Measurements from ENCODE around the gene OSBPL2.

Gene OSBPL2

DNA sequence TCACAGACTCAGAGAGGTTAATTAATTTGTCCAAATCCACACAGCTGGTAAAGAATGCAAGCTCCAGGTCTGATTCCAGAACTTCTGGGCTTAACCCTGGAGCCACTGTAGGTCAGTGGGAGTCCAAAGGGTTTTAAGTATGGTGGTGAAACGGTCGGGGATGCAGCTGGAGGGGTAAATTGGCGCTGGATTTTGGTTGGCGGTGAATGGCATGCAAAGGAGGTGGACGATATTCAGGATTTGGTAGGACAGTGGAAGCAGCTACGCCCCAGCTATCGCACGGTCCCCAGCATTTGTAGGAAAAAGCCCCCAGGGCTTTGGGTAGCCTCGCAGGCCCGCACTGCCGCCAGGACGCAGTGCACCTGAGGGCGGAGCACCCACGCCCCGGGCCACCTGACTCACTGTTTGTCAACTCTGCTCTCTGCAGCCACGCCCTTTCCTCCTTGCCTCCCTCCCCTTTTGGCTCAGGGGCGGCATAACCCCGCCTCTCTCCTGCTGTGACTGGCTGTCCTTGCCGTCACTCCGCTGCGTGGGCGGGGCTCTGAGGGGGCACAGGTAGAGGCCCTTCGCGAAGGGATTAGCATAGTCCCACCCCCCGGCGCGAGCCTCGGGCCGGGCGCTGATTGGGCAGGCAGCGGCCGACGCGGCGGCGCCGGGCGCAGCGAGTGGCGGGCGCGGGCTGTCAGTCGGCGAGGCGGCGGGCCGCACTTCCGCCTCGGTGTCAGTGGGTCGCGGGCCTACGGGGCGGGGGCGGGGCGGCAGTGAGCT is at the start of gene OSBPL2:
Gene OSBPL2 (plus strand): TSS at position 721 of the 768 bp plus-strand sequence. CDS start 17,664 bp downstream, outside the sequence.
- TF ChIP-seq, protein P1, sequence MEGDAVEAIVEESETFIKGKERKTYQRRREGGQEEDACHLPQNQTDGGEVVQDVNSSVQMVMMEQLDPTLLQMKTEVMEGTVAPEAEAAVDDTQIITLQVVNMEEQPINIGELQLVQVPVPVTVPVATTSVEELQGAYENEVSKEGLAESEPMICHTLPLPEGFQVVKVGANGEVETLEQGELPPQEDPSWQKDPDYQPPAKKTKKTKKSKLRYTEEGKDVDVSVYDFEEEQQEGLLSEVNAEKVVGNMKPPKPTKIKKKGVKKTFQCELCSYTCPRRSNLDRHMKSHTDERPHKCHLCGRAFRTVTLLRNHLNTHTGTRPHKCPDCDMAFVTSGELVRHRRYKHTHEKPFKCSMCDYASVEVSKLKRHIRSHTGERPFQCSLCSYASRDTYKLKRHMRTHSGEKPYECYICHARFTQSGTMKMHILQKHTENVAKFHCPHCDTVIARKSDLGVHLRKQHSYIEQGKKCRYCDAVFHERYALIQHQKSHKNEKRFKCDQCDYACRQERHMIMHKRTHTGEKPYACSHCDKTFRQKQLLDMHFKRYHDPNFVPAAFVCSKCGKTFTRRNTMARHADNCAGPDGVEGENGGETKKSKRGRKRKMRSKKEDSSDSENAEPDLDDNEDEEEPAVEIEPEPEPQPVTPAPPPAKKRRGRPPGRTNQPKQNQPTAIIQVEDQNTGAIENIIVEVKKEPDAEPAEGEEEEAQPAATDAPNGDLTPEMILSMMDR (IDR thresholded peaks at IDR 0.05; ENCODE audit: insufficient read depth, low read depth, low read length, missing control alignments) = no peak
- peak within 1 kb of the TSS; percentile 73 for H3K4me3 ChIP-seq (ENCODE audit: low read depth, low read length)
- peak; percentile 99 for DNase-seq (ENCODE audit: low read depth)

DNA sequence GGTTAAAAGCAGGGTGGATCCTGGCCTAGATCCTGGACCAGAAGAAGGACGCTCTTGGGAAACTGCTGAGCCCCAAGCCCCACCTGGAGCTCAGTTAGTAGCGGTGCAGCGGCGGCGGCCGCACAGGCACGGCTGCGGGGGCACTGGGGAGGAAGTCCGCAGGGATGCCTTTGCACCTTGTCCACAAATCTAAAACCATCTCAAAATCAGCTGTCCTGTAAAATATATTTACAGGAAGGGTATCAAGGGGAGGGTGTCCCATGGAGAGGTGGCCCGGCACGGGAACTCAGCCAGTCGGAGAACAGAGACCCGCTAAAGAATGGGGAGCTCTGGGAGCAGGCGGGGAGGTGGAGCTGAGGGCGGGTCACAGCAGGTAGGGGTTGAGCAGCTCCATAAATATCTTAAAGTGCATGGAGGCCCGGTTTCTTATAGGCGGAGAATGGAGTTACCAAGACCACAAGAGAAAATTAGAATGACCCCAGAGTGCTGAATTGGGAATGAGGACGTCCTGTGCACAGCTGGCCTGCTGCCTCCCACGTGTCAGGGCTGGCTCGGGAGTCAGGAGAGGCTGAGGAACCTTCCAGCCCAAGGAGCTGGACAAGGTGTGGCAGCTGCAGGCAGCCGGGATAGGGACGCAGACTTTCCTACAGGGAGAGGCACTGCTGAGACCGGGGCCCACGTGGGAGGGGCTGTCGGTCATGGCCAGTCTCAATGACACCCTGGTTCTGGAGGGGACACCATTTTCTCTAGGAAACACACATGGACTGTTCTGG is 47.5 kb upstream of the OSBPL2 start:
- no peak overlapping the region for H3K4me3 ChIP-seq (ENCODE audit: low read depth, low read length)
- TF ChIP-seq, protein P1 (IDR thresholded peaks at IDR 0.05; ENCODE audit: insufficient read depth, low read depth, low read length, missing control alignments) = no peak
- no peak for DNase-seq (ENCODE audit: low read depth)

DNA sequence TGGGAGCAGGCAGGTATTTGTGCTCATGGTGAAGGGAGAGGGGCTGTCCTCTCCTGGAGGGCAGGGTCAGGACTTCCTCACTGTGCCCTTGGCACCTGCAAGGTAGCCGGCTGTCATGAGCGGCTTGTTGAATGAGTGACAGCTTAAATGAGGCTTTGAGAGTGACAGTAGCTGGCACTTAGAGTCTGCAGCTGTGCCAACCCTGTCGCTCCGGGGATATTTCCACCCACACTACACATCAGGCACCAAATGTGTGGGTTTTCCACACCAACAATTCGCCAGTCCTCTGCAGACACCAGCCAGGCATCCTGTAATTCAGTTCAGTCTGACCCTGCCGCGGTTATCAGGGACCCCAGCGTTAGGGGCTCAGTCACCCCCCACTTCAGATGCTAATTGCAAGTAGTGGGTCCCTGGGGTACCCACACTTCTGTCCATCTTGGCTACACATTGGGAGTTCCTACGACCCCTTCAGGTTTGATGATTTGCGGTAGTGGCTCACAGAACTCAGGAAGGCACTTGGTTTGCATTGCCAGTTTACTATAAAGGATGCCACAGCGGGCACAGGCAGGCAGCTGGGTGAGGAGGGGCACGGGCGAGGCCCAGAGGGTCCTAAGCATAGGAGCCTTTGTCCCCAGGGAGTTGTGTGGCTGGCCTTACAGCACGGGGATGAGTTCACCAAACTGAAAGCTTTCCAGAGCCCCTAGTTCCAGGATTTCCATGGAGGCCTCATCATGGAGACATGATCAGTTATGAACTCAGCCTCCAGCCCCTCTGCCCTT is 46.4 kb upstream of the OSBPL2 start:
- TF ChIP-seq, protein P1 (IDR thresholded peaks at IDR 0.05; ENCODE audit: insufficient read depth, low read depth, low read length, missing control alignments) = no peak
- no peak overlapping the region for H3K4me3 ChIP-seq (ENCODE audit: low read depth, low read length)
- DNase-seq (ENCODE audit: low read depth) = no peak

DNA sequence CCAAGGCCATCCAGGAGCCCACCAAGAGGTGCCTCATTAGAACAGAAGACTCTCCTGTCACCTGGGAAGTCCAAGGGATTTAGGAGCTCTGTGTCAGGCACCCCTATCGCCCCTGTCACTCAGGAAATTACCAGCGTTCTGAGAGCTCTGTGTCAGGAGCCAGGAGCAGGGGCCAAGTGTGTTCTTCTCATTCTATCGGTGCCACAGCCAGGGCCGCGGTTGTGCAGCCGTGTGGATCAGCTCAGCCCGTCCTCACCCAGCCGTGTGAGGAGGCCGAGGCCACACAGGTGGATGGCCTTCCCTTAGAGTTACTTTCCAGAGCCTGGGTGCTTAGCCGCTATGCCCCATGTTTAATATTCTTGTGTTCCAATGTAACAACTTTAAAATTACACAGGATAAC is 45.7 kb upstream of the OSBPL2 start:
- DNase-seq (ENCODE audit: low read depth) = no peak
- no peak overlapping the region for H3K4me3 ChIP-seq (ENCODE audit: low read depth, low read length)
- TF ChIP-seq, protein P1 (IDR thresholded peaks at IDR 0.05; ENCODE audit: insufficient read depth, low read depth, low read length, missing control alignments) = no peak

DNA sequence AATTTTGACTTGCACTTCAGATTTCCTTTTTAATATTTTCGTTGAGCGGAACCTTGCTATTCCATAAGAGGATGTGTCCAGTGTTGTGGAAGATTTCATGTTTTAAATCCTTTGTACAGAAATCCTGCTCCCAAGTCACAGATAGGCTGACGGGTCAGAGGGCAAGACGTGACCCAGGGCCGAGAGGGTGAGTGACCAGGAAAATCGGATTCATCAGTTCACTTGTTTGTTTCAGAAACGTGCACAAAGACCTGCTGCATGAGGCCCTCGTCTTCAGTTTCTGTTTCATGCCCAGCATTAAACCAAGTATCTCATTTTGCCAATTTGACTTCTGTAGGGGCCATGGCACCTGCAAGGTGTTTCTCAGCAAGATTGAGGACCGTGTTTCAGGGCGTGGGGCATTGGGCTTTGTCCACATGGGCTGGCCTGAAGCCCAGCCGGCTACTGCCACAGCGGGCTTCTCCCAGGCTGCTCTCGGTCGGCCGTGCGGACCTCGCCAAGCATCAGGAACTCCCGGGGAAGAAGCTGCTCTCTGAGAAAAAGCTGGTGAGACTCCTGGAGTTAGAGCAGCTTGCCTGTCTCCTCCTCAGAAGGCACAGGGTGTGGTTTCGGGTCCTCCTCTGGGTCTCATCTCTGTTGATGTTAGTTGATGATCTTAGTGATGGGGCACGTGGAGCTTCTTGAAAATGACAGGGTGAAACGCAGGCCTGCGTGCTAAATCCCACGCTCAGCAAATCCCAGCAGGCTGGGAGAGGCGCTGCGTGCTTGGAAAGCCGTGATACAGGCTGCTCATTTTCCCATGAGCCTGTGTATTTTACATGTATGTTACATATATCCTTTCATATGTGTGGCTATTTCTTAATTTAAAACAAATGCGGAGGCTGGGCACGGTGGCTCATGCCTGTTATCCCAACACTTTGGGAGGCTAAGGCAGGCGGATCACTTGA is 45.0 kb upstream of the OSBPL2 start:
- TF ChIP-seq, protein P1 (IDR thresholded peaks at IDR 0.05; ENCODE audit: insufficient read depth, low read depth, low read length, missing control alignments) = no peak
- no peak overlapping the region for H3K4me3 ChIP-seq (ENCODE audit: low read depth, low read length)
- no peak for DNase-seq (ENCODE audit: low read depth)

DNA sequence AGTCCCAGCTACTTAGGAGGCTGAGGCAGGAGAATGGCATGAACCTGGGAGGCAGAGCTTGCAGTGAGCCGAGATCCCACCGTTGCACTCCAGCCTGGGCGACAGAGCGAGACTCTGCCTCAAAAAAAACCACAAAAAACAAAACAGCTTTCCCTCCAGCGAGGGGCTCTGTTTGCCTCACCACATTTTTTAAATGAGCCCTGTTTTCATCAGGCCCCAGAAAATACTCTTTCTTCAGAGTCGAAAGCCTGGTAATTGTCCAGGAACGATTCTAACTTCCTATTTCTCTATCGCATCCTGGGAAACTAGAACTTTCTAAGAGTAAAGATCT is 43.3 kb upstream of the OSBPL2 start:
- DNase-seq (ENCODE audit: low read depth) = no peak
- H3K4me3 ChIP-seq (ENCODE audit: low read depth, low read length) = no peak overlapping the region

More for the DNA sequence above, 43.3 kb upstream of the OSBPL2 start:
- TF ChIP-seq, protein P1 (IDR thresholded peaks at IDR 0.05; ENCODE audit: insufficient read depth, low read depth, low read length, missing control alignments) = no peak

Measured in GM12865 (cell line).